ENCODE data around the gene ASIC4. TPM values are rescaled to one million over a fixed set of nuclear protein-coding genes. Genes with fewer than 3 reads are reported as not detected.

The ASIC4 gene
- total RNA-seq, 1 experiment from 2014 or later, result 0.79 TPM

GRCh38 chr2:219552382-219553167 lies 38.3 kb downstream of the ASIC4 start (continued):
- TF ChIP-seq, protein P1, sequence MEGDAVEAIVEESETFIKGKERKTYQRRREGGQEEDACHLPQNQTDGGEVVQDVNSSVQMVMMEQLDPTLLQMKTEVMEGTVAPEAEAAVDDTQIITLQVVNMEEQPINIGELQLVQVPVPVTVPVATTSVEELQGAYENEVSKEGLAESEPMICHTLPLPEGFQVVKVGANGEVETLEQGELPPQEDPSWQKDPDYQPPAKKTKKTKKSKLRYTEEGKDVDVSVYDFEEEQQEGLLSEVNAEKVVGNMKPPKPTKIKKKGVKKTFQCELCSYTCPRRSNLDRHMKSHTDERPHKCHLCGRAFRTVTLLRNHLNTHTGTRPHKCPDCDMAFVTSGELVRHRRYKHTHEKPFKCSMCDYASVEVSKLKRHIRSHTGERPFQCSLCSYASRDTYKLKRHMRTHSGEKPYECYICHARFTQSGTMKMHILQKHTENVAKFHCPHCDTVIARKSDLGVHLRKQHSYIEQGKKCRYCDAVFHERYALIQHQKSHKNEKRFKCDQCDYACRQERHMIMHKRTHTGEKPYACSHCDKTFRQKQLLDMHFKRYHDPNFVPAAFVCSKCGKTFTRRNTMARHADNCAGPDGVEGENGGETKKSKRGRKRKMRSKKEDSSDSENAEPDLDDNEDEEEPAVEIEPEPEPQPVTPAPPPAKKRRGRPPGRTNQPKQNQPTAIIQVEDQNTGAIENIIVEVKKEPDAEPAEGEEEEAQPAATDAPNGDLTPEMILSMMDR (IDR thresholded peaks at IDR 0.05), result no peak
- TF ChIP-seq OVOL2 (CRISPR knock-in tag; IDR thresholded peaks at IDR 0.05; ENCODE audit: borderline replicate concordance) (no peak), JAZF1 (CRISPR knock-in tag; IDR thresholded peaks at IDR 0.05) (no peak), JUN (CRISPR knock-in tag; IDR thresholded peaks at IDR 0.05) (no peak), E2F5 (CRISPR knock-in tag; IDR thresholded peaks at IDR 0.05) (peak; percentile 92), NR1H2 (CRISPR knock-in tag; IDR thresholded peaks at IDR 0.05) (no peak), HMGXB4 (CRISPR knock-in tag; IDR thresholded peaks at IDR 0.05) (peak; percentile 76; the same call in 1 of the 2 replicates), ZBTB21 (CRISPR knock-in tag; IDR thresholded peaks at IDR 0.05; ENCODE audit: borderline replicate concordance) (peak; percentile 83), STAT6 (CRISPR knock-in tag; conservative IDR thresholded peaks at IDR 0.05; ENCODE audit: low read depth) (no peak), ATF2 (CRISPR knock-in tag; IDR thresholded peaks at IDR 0.05; ENCODE audit: borderline replicate concordance, low read depth) (no peak), ZNF263 (CRISPR knock-in tag; IDR thresholded peaks at IDR 0.05; ENCODE audit: low read depth) (no peak; the same call in 1 of the 2 replicates), ZNF671 (CRISPR knock-in tag; IDR thresholded peaks at IDR 0.05) (no peak), ZNF317 (CRISPR knock-in tag; IDR thresholded peaks at IDR 0.05; ENCODE audit: borderline replicate concordance, low read depth) (no peak), CREB1 (CRISPR knock-in tag; IDR thresholded peaks at IDR 0.05) (peak; percentile 64; the same call in 1 of the 2 replicates), ATF1 (CRISPR knock-in tag; IDR thresholded peaks at IDR 0.05) (0 out of 2 replicates have a peak, but pooled peaks have one; percentile 57), TCF7 (CRISPR knock-in tag; IDR thresholded peaks at IDR 0.05; ENCODE audit: low read depth) (no peak), NFE2L1 (CRISPR knock-in tag; IDR thresholded peaks at IDR 0.05) (no peak)
- TF ChIP-seq, protein P2, sequence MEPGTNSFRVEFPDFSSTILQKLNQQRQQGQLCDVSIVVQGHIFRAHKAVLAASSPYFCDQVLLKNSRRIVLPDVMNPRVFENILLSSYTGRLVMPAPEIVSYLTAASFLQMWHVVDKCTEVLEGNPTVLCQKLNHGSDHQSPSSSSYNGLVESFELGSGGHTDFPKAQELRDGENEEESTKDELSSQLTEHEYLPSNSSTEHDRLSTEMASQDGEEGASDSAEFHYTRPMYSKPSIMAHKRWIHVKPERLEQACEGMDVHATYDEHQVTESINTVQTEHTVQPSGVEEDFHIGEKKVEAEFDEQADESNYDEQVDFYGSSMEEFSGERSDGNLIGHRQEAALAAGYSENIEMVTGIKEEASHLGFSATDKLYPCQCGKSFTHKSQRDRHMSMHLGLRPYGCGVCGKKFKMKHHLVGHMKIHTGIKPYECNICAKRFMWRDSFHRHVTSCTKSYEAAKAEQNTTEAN (CRISPR knock-in tag; IDR thresholded peaks at IDR 0.05), result no peak; the same call in 1 of the 2 replicates
- TF ChIP-seq, protein P3, sequence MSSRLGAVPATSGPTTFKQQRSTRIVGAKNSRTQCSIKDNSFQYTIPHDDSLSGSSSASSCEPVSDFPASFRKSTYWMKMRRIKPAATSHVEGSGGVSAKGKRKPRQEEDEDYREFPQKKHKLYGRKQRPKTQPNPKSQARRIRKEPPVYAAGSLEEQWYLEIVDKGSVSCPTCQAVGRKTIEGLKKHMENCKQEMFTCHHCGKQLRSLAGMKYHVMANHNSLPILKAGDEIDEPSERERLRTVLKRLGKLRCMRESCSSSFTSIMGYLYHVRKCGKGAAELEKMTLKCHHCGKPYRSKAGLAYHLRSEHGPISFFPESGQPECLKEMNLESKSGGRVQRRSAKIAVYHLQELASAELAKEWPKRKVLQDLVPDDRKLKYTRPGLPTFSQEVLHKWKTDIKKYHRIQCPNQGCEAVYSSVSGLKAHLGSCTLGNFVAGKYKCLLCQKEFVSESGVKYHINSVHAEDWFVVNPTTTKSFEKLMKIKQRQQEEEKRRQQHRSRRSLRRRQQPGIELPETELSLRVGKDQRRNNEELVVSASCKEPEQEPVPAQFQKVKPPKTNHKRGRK (CRISPR knock-in tag; IDR thresholded peaks at IDR 0.05; ENCODE audit: borderline replicate concordance), result no peak
- TF ChIP-seq, protein P4, sequence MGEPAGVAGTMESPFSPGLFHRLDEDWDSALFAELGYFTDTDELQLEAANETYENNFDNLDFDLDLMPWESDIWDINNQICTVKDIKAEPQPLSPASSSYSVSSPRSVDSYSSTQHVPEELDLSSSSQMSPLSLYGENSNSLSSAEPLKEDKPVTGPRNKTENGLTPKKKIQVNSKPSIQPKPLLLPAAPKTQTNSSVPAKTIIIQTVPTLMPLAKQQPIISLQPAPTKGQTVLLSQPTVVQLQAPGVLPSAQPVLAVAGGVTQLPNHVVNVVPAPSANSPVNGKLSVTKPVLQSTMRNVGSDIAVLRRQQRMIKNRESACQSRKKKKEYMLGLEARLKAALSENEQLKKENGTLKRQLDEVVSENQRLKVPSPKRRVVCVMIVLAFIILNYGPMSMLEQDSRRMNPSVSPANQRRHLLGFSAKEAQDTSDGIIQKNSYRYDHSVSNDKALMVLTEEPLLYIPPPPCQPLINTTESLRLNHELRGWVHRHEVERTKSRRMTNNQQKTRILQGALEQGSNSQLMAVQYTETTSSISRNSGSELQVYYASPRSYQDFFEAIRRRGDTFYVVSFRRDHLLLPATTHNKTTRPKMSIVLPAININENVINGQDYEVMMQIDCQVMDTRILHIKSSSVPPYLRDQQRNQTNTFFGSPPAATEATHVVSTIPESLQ (CRISPR knock-in tag; IDR thresholded peaks at IDR 0.05), result no peak

All from WTC11 (cell line).